Dendritic cell treated with granulocyte-macrophage colony-stimulating factor and Interleukin-4, amounts not matched to agents 40 ng/mL and 50 ng/mL, for 4 days (primary cell): ENCODE data around the gene TNS3.
"Not testable (repeated sequence)": the region's sequence is repeated elsewhere in the genome, so short reads cannot be mapped to it uniquely, and the experiment has no call there.

ENCODE experiments used
- H3K27ac Mint-ChIP-seq: one replicate; pipeline ENCODE4 v1.8.0; 2022; ENCODE audit warnings: mild to moderate bottlenecking, mixed read lengths
- H3K27me3 Mint-ChIP-seq: one replicate; pipeline ENCODE4 v1.8.0; 2022; ENCODE audit warnings: mild to moderate bottlenecking, mixed read lengths
- H3K36me3 Mint-ChIP-seq: one replicate; pipeline ENCODE4 v1.8.0; 2022; ENCODE audit warnings: low read depth, mixed read lengths
- H3K4me1 Mint-ChIP-seq: one replicate; pipeline ENCODE4 v1.8.0; 2022; ENCODE audit warnings: low read depth, mixed read lengths
- H3K4me3 Mint-ChIP-seq: one replicate; pipeline ENCODE4 v1.8.0; 2022; ENCODE audit warnings: mild to moderate bottlenecking, moderate library complexity, mixed read lengths
- H3K9me3 Mint-ChIP-seq: one replicate; pipeline ENCODE4 v1.8.0; 2022; ENCODE audit warnings: mixed read lengths
- intact Hi-C: fragments of 100-400 bp; cut with micrococcal nuclease; formaldehyde crosslinking; loops from one replicate; pipeline ENCODE4 v1.15.0; 2022

The TNS3 gene

DNA sequence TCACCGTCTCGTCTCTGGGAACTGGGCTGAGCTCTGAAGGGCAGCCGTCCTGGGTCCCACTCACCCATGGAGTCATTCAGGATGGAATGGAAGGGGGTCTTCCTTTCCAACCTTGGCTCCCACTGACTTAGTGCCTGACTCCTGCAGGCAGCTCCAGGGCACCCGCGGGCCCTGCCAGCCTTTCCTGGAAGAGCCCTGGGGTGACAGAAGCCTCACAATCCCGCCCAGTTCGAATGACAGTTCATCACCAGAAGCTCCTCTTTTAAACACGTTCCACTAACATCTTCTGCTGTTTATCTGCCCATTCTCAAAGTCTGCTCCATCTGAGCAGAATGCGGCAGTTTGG, 110.6 kb downstream of the TNS3 start:
- no peaks in the 10 kb centered on the region for H3K9me3 Mint-ChIP-seq

DNA sequence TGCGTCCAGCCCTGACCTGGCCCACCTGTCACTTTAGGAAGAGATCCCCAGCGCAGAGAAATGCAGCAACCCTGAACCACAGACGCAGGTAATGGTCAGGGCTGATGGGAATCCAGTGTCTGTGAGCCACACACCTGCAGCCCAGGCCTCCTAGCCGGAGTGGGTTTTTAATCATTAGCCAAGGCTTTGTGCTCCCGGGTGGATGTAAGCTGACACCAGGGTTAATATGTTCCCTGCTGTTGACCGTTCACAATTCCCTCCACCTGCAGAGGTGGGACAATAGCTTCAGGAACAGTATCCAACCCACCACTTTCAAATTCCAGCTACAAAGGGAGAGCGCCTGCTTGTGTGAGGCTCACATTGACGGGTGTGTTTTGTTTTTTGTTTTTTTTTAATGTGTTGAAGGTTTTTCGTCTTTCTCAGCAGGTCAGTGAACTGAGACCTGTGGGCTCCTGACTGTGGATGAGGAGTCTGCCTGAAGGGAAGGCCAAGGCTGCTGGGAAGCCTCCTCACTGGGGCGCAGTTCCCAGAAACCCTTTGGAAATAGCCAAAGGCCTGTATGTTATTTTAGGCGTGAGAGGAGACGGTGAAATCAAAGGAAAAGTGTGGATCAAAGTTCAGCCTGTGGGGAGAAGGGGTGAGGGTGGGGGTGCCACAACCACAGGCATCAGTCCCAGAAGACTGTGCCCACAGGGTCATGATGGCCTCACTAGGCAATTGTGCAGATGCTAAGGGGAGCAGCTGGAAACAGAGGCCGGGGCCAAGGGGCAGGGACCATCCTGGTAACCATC, 111.1 kb downstream of the TNS3 start:
- H3K4me1 Mint-ChIP-seq: peaks cover 23% of the 10 kb centered on the region
- intact Hi-C loops: no loop called here
- peak overlapping the region; percentile 16 for H3K27ac Mint-ChIP-seq

More for the DNA sequence above, 110.6 kb downstream of the TNS3 start:
- intact Hi-C loops: no loop called here
- peaks cover 24% of the 10 kb centered on the region for H3K4me1 Mint-ChIP-seq
- H3K27me3 Mint-ChIP-seq: no peaks in the 10 kb centered on the region
- H3K36me3 Mint-ChIP-seq: peaks cover 16% of the 10 kb centered on the region
- H3K27ac Mint-ChIP-seq: peak overlapping the region; percentile 16
- H3K4me3 Mint-ChIP-seq: no peak overlapping the region

DNA sequence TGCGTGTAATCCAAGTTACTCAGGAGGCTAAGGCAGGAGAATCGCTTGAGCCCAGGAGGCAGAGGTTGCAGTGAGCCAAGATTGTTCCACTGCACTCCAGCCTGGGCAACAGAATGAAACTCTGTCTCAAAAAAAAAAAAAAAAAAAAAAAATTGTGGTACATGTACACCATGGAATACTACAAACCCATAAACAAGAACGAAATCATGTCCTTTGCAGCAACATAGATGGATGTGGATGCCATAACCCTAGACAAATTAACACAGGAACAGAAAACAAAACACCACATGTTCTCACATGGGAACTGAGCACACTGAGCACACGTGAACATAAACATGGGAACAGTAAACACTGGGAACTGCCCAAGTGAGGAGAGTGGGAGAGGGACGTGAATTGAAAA, 112.1 kb downstream of the TNS3 start:
- H3K9me3 Mint-ChIP-seq, H3K27ac Mint-ChIP-seq, intact Hi-C loops, H3K27me3 Mint-ChIP-seq, H3K4me3 Mint-ChIP-seq: not testable (repeated sequence)
- Mint-ChIP-seq H3K4me1 (peaks cover 26% of the 10 kb centered on the region), H3K36me3 (peaks cover 21% of the 10 kb centered on the region)

More for the DNA sequence above, 111.1 kb downstream of the TNS3 start:
- Mint-ChIP-seq H3K36me3 (peaks cover 12% of the 10 kb centered on the region), H3K9me3 (no peaks in the 10 kb centered on the region), H3K4me3 (no peak overlapping the region), H3K27me3 (no peaks in the 10 kb centered on the region)

- Mint-ChIP-seq H3K27ac (peak overlapping the region; percentile 79), H3K4me3 (no peak overlapping the region), H3K27me3 (no peaks in the 10 kb centered on the region), H3K36me3 (peaks cover 48% of the 10 kb centered on the region), H3K9me3 (no peaks in the 10 kb centered on the region), H3K4me1 (peaks cover 32% of the 10 kb centered on the region)
- intact Hi-C loops: no loop called here
Observed at GRCh38 chr7:47466832-47467231, 115.1 kb downstream of the TNS3 start.

DNA sequence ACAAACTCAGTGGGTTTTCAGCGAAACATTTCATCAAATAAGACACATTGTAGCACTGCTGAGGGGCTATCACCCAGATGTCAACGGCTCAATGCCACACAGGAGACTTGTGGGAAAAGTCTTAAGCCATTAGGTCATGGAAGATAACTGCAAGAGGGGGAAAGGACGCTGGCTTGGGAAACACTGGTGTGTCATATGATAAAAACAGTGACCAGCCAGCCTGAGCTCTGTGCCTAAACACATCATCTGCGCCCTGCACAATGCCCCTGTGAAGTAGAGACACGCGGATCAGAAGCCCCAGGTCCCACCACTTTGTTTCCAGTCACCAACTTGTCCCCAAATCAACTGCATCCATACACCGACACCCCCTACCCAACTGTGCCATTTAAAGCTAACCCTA, 116.7 kb downstream of the TNS3 start:
- Mint-ChIP-seq H3K27me3 (no peaks in the 10 kb centered on the region), H3K9me3 (no peaks in the 10 kb centered on the region), H3K27ac (no peak overlapping the region), H3K4me1 (peaks cover 25% of the 10 kb centered on the region), H3K4me3 (no peak overlapping the region), H3K36me3 (peaks cover 48% of the 10 kb centered on the region)
- intact Hi-C loops: no loop called here

DNA sequence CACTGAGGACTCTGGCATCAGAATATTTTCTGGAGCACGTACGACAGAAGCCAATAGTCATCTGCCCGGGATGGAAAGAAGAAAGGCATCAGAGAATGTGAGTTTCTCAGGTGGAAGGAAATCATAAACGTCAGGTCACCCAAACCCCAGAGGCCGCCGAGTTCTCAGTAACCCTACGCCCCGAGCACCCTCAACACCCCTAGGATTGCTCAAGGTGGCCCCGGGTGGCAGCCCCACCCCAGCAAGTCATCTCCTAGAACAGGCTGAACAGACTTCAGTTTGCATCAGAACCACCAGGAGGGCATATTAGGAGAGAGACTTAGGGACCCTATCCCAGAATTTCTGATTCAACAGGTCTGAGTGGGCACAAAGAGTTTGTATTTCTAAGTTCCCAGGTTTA, 117.6 kb downstream of the TNS3 start:
- Mint-ChIP-seq H3K9me3 (no peaks in the 10 kb centered on the region), H3K4me1 (peaks cover 25% of the 10 kb centered on the region), H3K4me3 (no peak overlapping the region), H3K27ac (no peak overlapping the region), H3K36me3 (peaks cover 48% of the 10 kb centered on the region), H3K27me3 (no peaks in the 10 kb centered on the region)
- intact Hi-C loops: no loop called here

GRCh38 chr7:47461746-47462145, 120.2 kb downstream of the TNS3 start:
- H3K27ac Mint-ChIP-seq: no peak overlapping the region
- H3K4me1 Mint-ChIP-seq: peaks cover 41% of the 10 kb centered on the region
- no peak overlapping the region for H3K4me3 Mint-ChIP-seq
- H3K27me3 Mint-ChIP-seq: no peaks in the 10 kb centered on the region
- intact Hi-C loops: no loop called here
- peaks cover 39% of the 10 kb centered on the region for H3K36me3 Mint-ChIP-seq
- H3K9me3 Mint-ChIP-seq: no peaks in the 10 kb centered on the region

DNA sequence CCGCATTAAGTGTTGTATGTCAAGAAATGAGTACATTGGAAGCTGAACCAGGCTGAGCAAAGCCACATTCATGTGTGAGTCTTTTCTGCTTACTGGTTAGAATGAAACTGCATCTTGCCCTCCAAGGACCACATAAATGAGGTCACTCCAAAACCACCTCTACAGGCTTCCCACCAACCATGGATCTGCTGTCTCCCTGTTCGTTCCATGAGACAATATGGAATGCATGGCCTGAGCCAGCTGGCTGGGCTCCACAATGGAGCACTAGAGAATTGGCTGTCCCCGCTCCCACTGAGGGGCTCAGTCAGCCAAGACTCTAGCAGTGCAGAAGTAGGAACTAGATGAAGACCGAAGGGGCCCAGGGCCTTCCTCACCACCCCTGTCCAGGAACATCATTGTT, 120.8 kb downstream of the TNS3 start:
- no peak overlapping the region for H3K4me3 Mint-ChIP-seq
- H3K27me3 Mint-ChIP-seq: no peaks in the 10 kb centered on the region
- peaks cover 43% of the 10 kb centered on the region for H3K36me3 Mint-ChIP-seq

GRCh38 chr7:47460251-47460989, 121.5 kb downstream of the TNS3 start:
- peaks cover 37% of the 10 kb centered on the region for H3K4me1 Mint-ChIP-seq
- peaks cover 47% of the 10 kb centered on the region for H3K36me3 Mint-ChIP-seq
- intact Hi-C loops: no loop called here
- no peaks in the 10 kb centered on the region for H3K27me3 Mint-ChIP-seq
- no peak overlapping the region for H3K4me3 Mint-ChIP-seq
- no peaks in the 10 kb centered on the region for H3K9me3 Mint-ChIP-seq
- H3K27ac Mint-ChIP-seq: no peak overlapping the region

More for the DNA sequence above, 120.8 kb downstream of the TNS3 start:
- intact Hi-C loops: no loop called here
- Mint-ChIP-seq H3K9me3 (no peaks in the 10 kb centered on the region), H3K27ac (no peak overlapping the region), H3K4me1 (peaks cover 35% of the 10 kb centered on the region)

GRCh38 chr7:47458486-47458885, 123.4 kb downstream of the TNS3 start:
- H3K27me3 Mint-ChIP-seq: no peaks in the 10 kb centered on the region
- H3K36me3 Mint-ChIP-seq: peaks cover 37% of the 10 kb centered on the region
- peaks cover 46% of the 10 kb centered on the region for H3K4me1 Mint-ChIP-seq
- H3K4me3 Mint-ChIP-seq: no peak overlapping the region
- H3K9me3 Mint-ChIP-seq: no peaks in the 10 kb centered on the region
- intact Hi-C loops: no loop called here
- peak overlapping the region; percentile 29 for H3K27ac Mint-ChIP-seq

DNA sequence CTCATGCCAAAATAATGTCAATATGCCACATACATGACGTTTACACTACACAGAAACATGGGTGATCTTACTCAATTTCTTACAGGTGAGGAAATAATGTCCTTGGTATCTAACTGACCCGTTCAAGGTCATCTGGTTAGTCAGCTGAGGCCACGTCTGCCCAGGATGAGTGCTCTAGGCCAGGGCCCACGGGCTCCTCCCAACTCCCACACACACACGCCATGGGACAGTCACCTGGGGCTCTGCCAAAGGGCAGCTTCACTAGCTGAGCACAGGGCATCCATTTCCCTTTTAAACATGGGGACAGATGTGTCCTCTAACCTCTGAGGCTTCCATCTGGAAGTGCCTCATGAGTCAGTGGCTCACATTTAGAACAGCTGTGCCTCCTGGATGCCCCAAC, 123.9 kb downstream of the TNS3 start:
- H3K4me1 Mint-ChIP-seq: peaks cover 50% of the 10 kb centered on the region
- H3K27me3 Mint-ChIP-seq: no peaks in the 10 kb centered on the region
- no peaks in the 10 kb centered on the region for H3K9me3 Mint-ChIP-seq
- H3K36me3 Mint-ChIP-seq: peaks cover 33% of the 10 kb centered on the region
- no peak overlapping the region for H3K27ac Mint-ChIP-seq
- H3K4me3 Mint-ChIP-seq: no peak overlapping the region
- intact Hi-C loops: no loop called here

GRCh38 chr7:47456210-47456955, 125.5 kb downstream of the TNS3 start:
- Mint-ChIP-seq H3K27me3 (no peaks in the 10 kb centered on the region), H3K4me3 (no peak overlapping the region), H3K36me3 (peaks cover 39% of the 10 kb centered on the region), H3K27ac (no peak overlapping the region), H3K9me3 (no peaks in the 10 kb centered on the region), H3K4me1 (peaks cover 54% of the 10 kb centered on the region)
- intact Hi-C loops: no loop called here

GRCh38 chr7:47455872-47456185, 126.1 kb downstream of the TNS3 start:
- Mint-ChIP-seq H3K27ac (no peak overlapping the region), H3K27me3 (no peaks in the 10 kb centered on the region), H3K36me3 (peaks cover 44% of the 10 kb centered on the region), H3K4me3 (no peak overlapping the region), H3K4me1 (peaks cover 54% of the 10 kb centered on the region), H3K9me3 (no peaks in the 10 kb centered on the region)
- intact Hi-C loops: no loop called here
